DOHH2 (cell line): ENCODE results near the gene MAMDC2.

Source experiments
- H3F3A ChIP-seq: fragments of 200-600 bp; sonication (generic), shearing (Covaris generic); 2 replicates; pipeline ENCODE4 v1.6.0; 2016; ENCODE audit warnings: antibody characterized with exemption, mild to moderate bottlenecking; ENCODE audit not compliant: control insufficient read depth, insufficient read depth
- H3K27ac ChIP-seq: fragments of 200-600 bp; sonication (generic); 2 replicates; pipeline ENCODE4 v1.5.1; 2014; ENCODE audit warnings: low read depth, mild to moderate bottlenecking, low read length, moderate library complexity
- H3K27me3 ChIP-seq: fragments of 200-600 bp; sonication (generic); 2 replicates; pipeline ENCODE4 v1.6.1; 2014; ENCODE audit warnings: mild to moderate bottlenecking, low read length, mixed read lengths; ENCODE audit not compliant: control insufficient read depth
- H3K36me3 ChIP-seq: fragments of 200-600 bp; sonication (generic); 2 replicates; pipeline ENCODE4 v1.6.1; 2014; ENCODE audit warnings: mild to moderate bottlenecking, low read length, moderate library complexity, mixed read lengths; ENCODE audit not compliant: control insufficient read depth
- H3K4me1 ChIP-seq: fragments of 200-600 bp; sonication (generic); 2 replicates; pipeline ENCODE4 v1.6.1; 2014; ENCODE audit warnings: mild to moderate bottlenecking, low read length, mixed read lengths; ENCODE audit not compliant: control insufficient read depth
- H3K4me2 ChIP-seq: fragments of 200-600 bp; sonication (generic); 2 replicates; pipeline ENCODE4 v1.6.0; 2014; ENCODE audit warnings: mild to moderate bottlenecking, low read length, moderate library complexity
- H3K4me3 ChIP-seq: fragments of 200-600 bp; sonication (generic); 2 replicates; pipeline ENCODE4 v1.5.1; 2014; ENCODE audit warnings: mild to moderate bottlenecking, low read length, mixed read lengths
- H3K79me2 ChIP-seq: fragments of 200-600 bp; sonication (generic); 2 replicates; pipeline ENCODE4 v1.6.1; 2014; ENCODE audit warnings: mild to moderate bottlenecking, low read length, mixed read lengths; ENCODE audit not compliant: control insufficient read depth
- H3K9me2 ChIP-seq: fragments of 200-600 bp; sonication (generic); replicated peaks from 2 replicates; pipeline ENCODE4 v1.6.1; 2014; ENCODE audit warnings: mild to moderate bottlenecking, low read length, mixed read lengths; ENCODE audit not compliant: control insufficient read depth
- H3K9me3 ChIP-seq: fragments of 200-600 bp; sonication (generic); 2 replicates; pipeline ENCODE4 v1.6.1; 2014; ENCODE audit warnings: antibody characterized with exemption, low read length, mixed read lengths; ENCODE audit not compliant: control insufficient read depth, insufficient read depth
- H4K20me1 ChIP-seq: fragments of 200-600 bp; sonication (generic); 2 replicates; pipeline ENCODE4 v1.6.0; 2014; ENCODE audit warnings: low read depth, mild to moderate bottlenecking, antibody characterized with exemption, low read length, moderate library complexity; ENCODE audit not compliant: control insufficient read depth, insufficient read depth
- EZH2phosphoT487 ChIP-seq: fragments of 200-600 bp; sonication (generic); IDR thresholded peaks from 2 replicates; pipeline ENCODE4 v1.6.1; 2017; ENCODE audit warnings: borderline replicate concordance, mild to moderate bottlenecking, antibody characterized with exemption, low read length, moderate library complexity, mixed read lengths
- TF ChIP-seq, protein P1 (sequence below): fragments of 200-600 bp; sonication (generic); IDR thresholded peaks from one replicate; pipeline ENCODE4 v1.5.1; 2014; ENCODE audit warnings: antibody characterized with exemption, mild to moderate bottlenecking, low read depth, low read length; ENCODE audit not compliant: poor library complexity, severe bottlenecking

The MAMDC2 gene

GRCh38 chr9:70044490-70045307, 1.1 kb downstream of the MAMDC2 start:
- no peaks in the 10 kb centered on the region for H3K4me1 ChIP-seq
- no peaks in the 10 kb centered on the region for H4K20me1 ChIP-seq
- no peak overlapping the region for H3K4me2 ChIP-seq
- H3K9me3 ChIP-seq = no peaks in the 10 kb centered on the region
- 0 out of 2 replicates have a peak, but pooled peaks cover 6% of the 10 kb centered on the region for H3K27me3 ChIP-seq
- no peaks in the 10 kb centered on the region for H3K79me2 ChIP-seq
- no peaks in the 10 kb centered on the region for H3F3A ChIP-seq
- H3K9me2 ChIP-seq = no peaks in the 10 kb centered on the region
- TF ChIP-seq, protein P1, sequence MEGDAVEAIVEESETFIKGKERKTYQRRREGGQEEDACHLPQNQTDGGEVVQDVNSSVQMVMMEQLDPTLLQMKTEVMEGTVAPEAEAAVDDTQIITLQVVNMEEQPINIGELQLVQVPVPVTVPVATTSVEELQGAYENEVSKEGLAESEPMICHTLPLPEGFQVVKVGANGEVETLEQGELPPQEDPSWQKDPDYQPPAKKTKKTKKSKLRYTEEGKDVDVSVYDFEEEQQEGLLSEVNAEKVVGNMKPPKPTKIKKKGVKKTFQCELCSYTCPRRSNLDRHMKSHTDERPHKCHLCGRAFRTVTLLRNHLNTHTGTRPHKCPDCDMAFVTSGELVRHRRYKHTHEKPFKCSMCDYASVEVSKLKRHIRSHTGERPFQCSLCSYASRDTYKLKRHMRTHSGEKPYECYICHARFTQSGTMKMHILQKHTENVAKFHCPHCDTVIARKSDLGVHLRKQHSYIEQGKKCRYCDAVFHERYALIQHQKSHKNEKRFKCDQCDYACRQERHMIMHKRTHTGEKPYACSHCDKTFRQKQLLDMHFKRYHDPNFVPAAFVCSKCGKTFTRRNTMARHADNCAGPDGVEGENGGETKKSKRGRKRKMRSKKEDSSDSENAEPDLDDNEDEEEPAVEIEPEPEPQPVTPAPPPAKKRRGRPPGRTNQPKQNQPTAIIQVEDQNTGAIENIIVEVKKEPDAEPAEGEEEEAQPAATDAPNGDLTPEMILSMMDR = no peak
- no peak for TF ChIP-seq EZH2phosphoT487
- no peak overlapping the region for H3K27ac ChIP-seq
- no peak overlapping the region for H3K4me3 ChIP-seq
- H3K36me3 ChIP-seq = no peaks in the 10 kb centered on the region

- Histone ChIP-seq H3K9me2 (no peaks in the 10 kb centered on the region), H3F3A (no peaks in the 10 kb centered on the region), H3K9me3 (no peaks in the 10 kb centered on the region), H3K4me1 (no peaks in the 10 kb centered on the region), H3K36me3 (no peaks in the 10 kb centered on the region), H3K79me2 (no peaks in the 10 kb centered on the region), H3K27ac (no peak overlapping the region), H3K4me2 (no peak overlapping the region), H4K20me1 (no peaks in the 10 kb centered on the region), H3K4me3 (no peak overlapping the region), H3K27me3 (0 out of 2 replicates have a peak, but pooled peaks cover 6% of the 10 kb centered on the region)
- TF ChIP-seq EZH2phosphoT487 = no peak
- TF ChIP-seq, protein P1 = no peak
Measured at GRCh38 chr9:70045452-70045851, 1.8 kb downstream of the MAMDC2 start.

- H3F3A ChIP-seq = no peaks in the 10 kb centered on the region
- no peak overlapping the region for H3K4me3 ChIP-seq
- no peaks in the 10 kb centered on the region for H3K36me3 ChIP-seq
- H3K9me3 ChIP-seq = no peaks in the 10 kb centered on the region
- no peak overlapping the region for H3K27ac ChIP-seq
- no peaks in the 10 kb centered on the region for H3K79me2 ChIP-seq
- no peak for TF ChIP-seq EZH2phosphoT487
- TF ChIP-seq, protein P1 = no peak
- H3K9me2 ChIP-seq = no peaks in the 10 kb centered on the region; the same call in 1 of the 2 replicates
- 0 out of 2 replicates have a peak, but pooled peaks cover 6% of the 10 kb centered on the region for H3K27me3 ChIP-seq
- no peaks in the 10 kb centered on the region for H3K4me1 ChIP-seq
- no peaks in the 10 kb centered on the region for H4K20me1 ChIP-seq
- no peak overlapping the region for H3K4me2 ChIP-seq
Measured at GRCh38 chr9:70046274-70047070, 2.8 kb downstream of the MAMDC2 start.
